RKO (cell line): ENCODE measurements around the gene MTHFR.

Experiments
- DNase-seq: peaks from one replicate; pipeline ENCODE4 v3.0.0-alpha.2; 2016; ENCODE audit warnings: low spot score

The MTHFR gene

GRCh38 chr1:11805422-11806306, at the start of gene MTHFR, which contains the start of gene CLCN6:
TSS of gene MTHFR (minus strand) at chr1:11805964. CDS start at chr1:11803116, 2,848 bp downstream.
TSS of gene CLCN6 (plus strand) at chr1:11806191. CDS start at chr1:11806263, 72 bp downstream.
- peak; percentile 99 for DNase-seq

GRCh38 chr1:11855430-11855829, 49.7 kb upstream of the MTHFR start:
- DNase-seq, result no peak

- DNase-seq, result no peak
Observed at GRCh38 chr1:11854519-11854918, 48.8 kb upstream of the MTHFR start.

GRCh38 chr1:11851180-11851579, 45.4 kb upstream of the MTHFR start:
- no peak for DNase-seq

- no peak for DNase-seq
Observed at GRCh38 chr1:11850156-11850555, 44.4 kb upstream of the MTHFR start.

- no peak for DNase-seq
Observed at GRCh38 chr1:11848373-11848700, 42.6 kb upstream of the MTHFR start.

GRCh38 chr1:11847667-11848372, 42.1 kb upstream of the MTHFR start, which contains the start of gene NPPA:
TSS of gene NPPA (minus strand) at chr1:11847783. CDS start at chr1:11847684, 99 bp downstream.
- DNase-seq, result no peak

- no peak for DNase-seq
Observed at GRCh38 chr1:11845641-11846335, 40.0 kb upstream of the MTHFR start.

GRCh38 chr1:11842154-11843041, 36.6 kb upstream of the MTHFR start:
- no peak for DNase-seq

- DNase-seq, result no peak
Observed at GRCh38 chr1:11841245-11842153, 35.7 kb upstream of the MTHFR start.

- DNase-seq, result no peak
Observed at GRCh38 chr1:11839727-11840705, 34.3 kb upstream of the MTHFR start.

- peak; percentile 59 for DNase-seq
Observed at GRCh38 chr1:11838349-11839272, 32.8 kb upstream of the MTHFR start.

- DNase-seq, result no peak
Observed at GRCh38 chr1:11837767-11838348, 32.1 kb upstream of the MTHFR start.

- no peak for DNase-seq
Observed at GRCh38 chr1:11836955-11837766, 31.4 kb upstream of the MTHFR start.

GRCh38 chr1:11835441-11836225, 29.9 kb upstream of the MTHFR start:
- no peak for DNase-seq

GRCh38 chr1:11833900-11834299, 28.1 kb upstream of the MTHFR start:
- DNase-seq, result no peak
